Adrenal gland (tissue), 12 donors: ENCODE results near the gene KLF11. TPM values are rescaled to one million over a fixed set of nuclear protein-coding genes. Genes with fewer than 3 reads are reported as not detected.
A peak's percentile ranks its signal among the peaks of the same experiment; 100 is the strongest.

ENCODE experiments used
- DNase-seq, 7 donors: peaks; one replicate each; pipeline ENCODE4 v3.0.0-alpha.2; 2019 to 2020
- H3K27ac ChIP-seq, 5 donors: fragments of 200-600 bp; sonication (generic) in 4 of 5; 1 replicate in 3 of 5; 2 replicates in 2 of 5; pipeline versions ENCODE4 v1.5.1 to v1.8.0; 2016 to 2020; ENCODE audit warnings: mild to moderate bottlenecking in 1 of 5
- H3K27me3 ChIP-seq: fragments of 200-600 bp; 2 replicates; pipeline ENCODE4 v1.8.0; 2021
- H3K36me3 ChIP-seq, 2 donors: fragments of 200-600 bp; replicated peaks in 1 of 2; 1 replicate in 1 of 2; 2 replicates in 1 of 2; pipeline versions ENCODE4 v1.5.1 to v1.8.0; 2018 to 2022
- H3K4me1 ChIP-seq, 2 donors: fragments of 200-600 bp; replicated peaks in 1 of 2; 1 replicate in 1 of 2; 2 replicates in 1 of 2; pipeline versions ENCODE4 v1.5.1 to v1.8.0; 2018 to 2021
- H3K4me3 ChIP-seq, 4 donors: fragments of 200-600 bp; sonication (generic) in 3 of 4; one replicate each; pipeline ENCODE4 v1.5.1; 2016 to 2018
- H3K9me3 ChIP-seq, 3 donors: fragments of 200-600 bp; sonication (generic) in 1 of 3; replicated peaks in 1 of 3; 1 replicate in 2 of 3; 2 replicates in 1 of 3; pipeline versions ENCODE4 v1.5.1 to v1.8.0; 2016 to 2021
- POLR2A ChIP-seq, 2 donors: fragments of 450-650 bp; IDR thresholded peaks; one replicate each; pipeline ENCODE4 v1.6.1; 2017; ENCODE audit warnings: antibody characterized with exemption in 2 of 2, mild to moderate bottlenecking in 2 of 2, moderate library complexity in 1 of 2
- WGBS, 4 donors: extraction: QIAGEN DNeasy Blood & Tissue Kit in 2 of 4; methylation state at CpG; one replicate each; pipeline versions ENCODE4 v1.1.5 to v1.1.7; 2013 to 2017; 5-methylcytosine and 5-hydroxymethylcytosine counted together
- intact Hi-C, 2 donors: fragments of 100-400 bp; cut with DNase I; formaldehyde crosslinking; loops; one replicate each; pipeline versions ENCODE4 v1.14.1 to v1.15.0; 2022 to 2023
- polyA plus RNA-seq, 3 donors: library from polyadenylated mRNA; stranded (reverse); fragments of 200-250 nt in 2 of 3; fragments of 350-450 nt in 1 of 3; fragmentation: Illumina TruSeq in 1 of 3; extraction: RNeasy Lipid Tissue Mini Kit (QIAGEN cat#74804) in 1 of 3; gene quantifications; one replicate each; pipeline ENCODE4 v1.2.3, GENCODE V29; 2013 to 2014
- total RNA-seq, 9 donors: library from RNA; depleted of rRNA in 4 of 9; stranded (reverse); fragments of >200 nt in 4 of 9; fragments of 120-200 nt in 1 of 9; fragmentation: NEBNext Ultra II Directional in 1 of 9; extraction: Animal tissue kit (Norgen Biotek cat#: 25700) in 1 of 9; gene quantifications; one replicate each; pipeline versions ENCODE4 v1.1.0 to v1.2.4, GENCODE V29; 2013 to 2023
- TF ChIP-seq, protein P1 (sequence below), 6 experiments: fragments of 450-650 bp in 4 of 6; fragments of 200-600 bp in 2 of 6; sonication (generic) in 1 of 6; IDR thresholded peaks; 1 replicate in 5 of 6; 2 replicates in 1 of 6; pipeline versions ENCODE4 v1.5.1 to v1.8.0; 2016 to 2021; ENCODE audit warnings: antibody characterized with exemption in 6 of 6, mild to moderate bottlenecking in 2 of 6, moderate library complexity in 1 of 6
- donor health status: healthy with polysubstance abuse.
- donor health status: Bipolar disorder and iron deficiency.
- donor health status: DM: yes; HTN: yes; CAD: no.
- donor health status: DM: no; HTN: no; CAD: no.
- donor health status: DM: no; HTN: no; CAD: no.
- donor health status: DM: yes; HTN: yes; CAD: no.

The KLF11 gene
- total and polyA plus RNA-seq, 12 donors, result 6.8 to 75.7 (median 26.1) TPM

DNA sequence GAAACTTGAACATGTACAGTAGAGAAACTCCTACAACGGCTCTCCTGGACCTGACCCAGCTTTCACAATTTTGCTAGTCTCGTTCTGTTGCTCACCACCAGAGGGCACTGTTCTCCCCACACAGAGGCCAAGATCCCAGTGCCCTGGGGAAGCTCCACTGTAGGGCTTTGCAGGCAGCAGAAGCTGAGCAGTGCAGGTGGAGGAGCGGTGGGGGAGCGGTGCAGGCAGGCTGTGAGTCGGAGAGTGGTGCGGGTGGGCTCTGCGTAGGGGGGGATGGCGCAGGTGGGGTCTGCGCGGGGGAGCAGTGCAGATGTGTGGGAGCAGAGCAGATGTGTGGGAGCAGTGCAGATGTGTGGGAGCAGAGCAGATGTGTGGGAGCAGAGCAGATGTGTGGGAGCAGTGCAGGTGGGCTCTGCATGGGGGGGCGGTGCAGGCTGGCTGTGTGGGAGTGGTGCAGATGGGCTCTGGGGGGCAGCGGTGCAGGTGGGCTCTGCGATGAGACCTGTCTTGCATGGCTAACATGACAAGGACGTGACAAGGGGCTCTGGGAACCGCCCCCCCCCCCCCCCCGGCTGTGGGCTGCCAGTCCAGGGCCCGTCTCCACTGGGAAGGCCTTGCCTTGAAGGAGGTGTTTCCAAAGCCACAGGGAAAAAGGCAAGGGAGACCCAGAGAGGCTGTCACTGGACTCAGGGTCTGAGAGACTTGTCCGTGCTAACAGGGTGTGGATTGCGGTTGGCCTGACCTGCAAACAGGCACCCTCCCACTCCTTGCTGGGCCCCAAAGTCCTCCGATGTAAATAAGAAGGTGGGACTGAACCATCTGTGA is 29.5 kb downstream of the KLF11 start:
- intact Hi-C loops, result loop anchor here (5.0 kb wide), 1 partner anchor 359 kb away; no protein-coding TSS in a partner anchor
- Histone ChIP-seq H3K36me3 (no peaks in the 10 kb centered on the region), H3K27ac (no peak overlapping the region), H3K27me3 (no peaks in the 10 kb centered on the region), H3K4me1 (no peaks in the 10 kb centered on the region), H3K9me3 (no peaks in the 10 kb centered on the region), H3K4me3 (no peak overlapping the region)
- TF ChIP-seq, protein P1, sequence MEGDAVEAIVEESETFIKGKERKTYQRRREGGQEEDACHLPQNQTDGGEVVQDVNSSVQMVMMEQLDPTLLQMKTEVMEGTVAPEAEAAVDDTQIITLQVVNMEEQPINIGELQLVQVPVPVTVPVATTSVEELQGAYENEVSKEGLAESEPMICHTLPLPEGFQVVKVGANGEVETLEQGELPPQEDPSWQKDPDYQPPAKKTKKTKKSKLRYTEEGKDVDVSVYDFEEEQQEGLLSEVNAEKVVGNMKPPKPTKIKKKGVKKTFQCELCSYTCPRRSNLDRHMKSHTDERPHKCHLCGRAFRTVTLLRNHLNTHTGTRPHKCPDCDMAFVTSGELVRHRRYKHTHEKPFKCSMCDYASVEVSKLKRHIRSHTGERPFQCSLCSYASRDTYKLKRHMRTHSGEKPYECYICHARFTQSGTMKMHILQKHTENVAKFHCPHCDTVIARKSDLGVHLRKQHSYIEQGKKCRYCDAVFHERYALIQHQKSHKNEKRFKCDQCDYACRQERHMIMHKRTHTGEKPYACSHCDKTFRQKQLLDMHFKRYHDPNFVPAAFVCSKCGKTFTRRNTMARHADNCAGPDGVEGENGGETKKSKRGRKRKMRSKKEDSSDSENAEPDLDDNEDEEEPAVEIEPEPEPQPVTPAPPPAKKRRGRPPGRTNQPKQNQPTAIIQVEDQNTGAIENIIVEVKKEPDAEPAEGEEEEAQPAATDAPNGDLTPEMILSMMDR (IDR thresholded peaks at IDR 0.05), result peak; percentile 80 to 93 (median 88)
- TF ChIP-seq POLR2A (IDR thresholded peaks at IDR 0.05), result no peak
- 26 to 35% (median 32%) methylated on average over 16 to 20 of the region's 20 CpGs for WGBS, 4 donors
- peak; percentile 81 to 94 (median 88) for DNase-seq

DNA sequence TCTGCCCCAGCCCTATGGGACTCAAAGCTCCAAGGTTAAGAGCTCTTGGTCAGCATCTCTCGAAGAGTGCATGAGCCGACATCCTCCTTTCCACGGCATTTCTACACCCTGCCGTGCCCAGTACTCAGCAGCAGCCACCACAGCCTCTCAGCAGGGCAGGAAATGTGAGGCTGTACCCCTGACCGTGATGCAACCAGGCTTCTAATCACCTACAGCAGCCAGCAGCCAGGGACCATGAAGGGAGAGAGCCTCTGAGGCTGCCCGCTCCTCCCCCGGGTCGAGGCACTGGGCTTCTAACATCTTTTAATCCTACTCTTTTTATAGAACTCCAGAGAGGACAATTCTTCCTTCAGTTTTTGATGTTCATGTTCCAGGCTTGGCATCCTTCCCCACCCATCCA is 30.4 kb downstream of the KLF11 start:
- Histone ChIP-seq H3K4me1 (peaks cover 0 to 2% of the 10 kb centered on the region in 2 donors), H3K27me3 (no peaks in the 10 kb centered on the region), H3K36me3 (no peaks in the 10 kb centered on the region), H3K4me3 (no peak overlapping the region), H3K9me3 (no peaks in the 10 kb centered on the region), H3K27ac (no peak overlapping the region)
- no peak for TF ChIP-seq POLR2A (IDR thresholded peaks at IDR 0.05)
- TF ChIP-seq, protein P1 (IDR thresholded peaks at IDR 0.05), result no peak
- intact Hi-C loops, result loop anchor here (5.0 kb wide), 1 partner anchor 359 kb away; no protein-coding TSS in a partner anchor
- 71 to 89% (median 78%) methylated on average over 8 of the region's 8 CpGs for WGBS, 4 donors
- no peak for DNase-seq

DNA sequence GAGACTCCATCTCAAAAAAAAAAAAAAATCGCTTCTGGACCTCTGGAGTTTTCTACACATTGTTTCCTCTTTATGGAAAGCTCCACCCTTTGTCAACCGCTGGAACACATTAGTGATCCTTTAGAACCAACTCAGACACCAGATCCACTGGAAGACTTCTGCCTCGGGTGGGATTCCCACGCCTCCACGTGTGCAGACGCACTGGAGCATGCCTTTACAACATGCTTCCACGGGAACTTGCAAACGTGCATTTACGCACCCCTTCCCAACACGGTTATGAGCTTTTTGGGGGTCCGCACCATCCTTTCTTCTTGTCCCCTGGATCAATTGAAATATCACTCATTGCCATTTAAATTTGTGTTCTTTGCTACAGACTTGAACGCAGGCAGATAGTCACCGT is 31.8 kb downstream of the KLF11 start:
- H3K27ac ChIP-seq, result no peak overlapping the region
- 78 to 89% (median 83%) methylated on average over 13 of the region's 13 CpGs for WGBS, 4 donors
- intact Hi-C loops, result no loop called here
- no peak for DNase-seq
- TF ChIP-seq POLR2A (IDR thresholded peaks at IDR 0.05), result no peak
- TF ChIP-seq, protein P1 (IDR thresholded peaks at IDR 0.05), result no peak
- no peaks in the 10 kb centered on the region for H3K36me3 ChIP-seq
- H3K4me3 ChIP-seq, result no peak overlapping the region
- H3K27me3 ChIP-seq, result peaks cover 7% of the 10 kb centered on the region
- peaks cover 0 to 9% of the 10 kb centered on the region in 2 donors for H3K4me1 ChIP-seq
- no peaks in the 10 kb centered on the region for H3K9me3 ChIP-seq

DNA sequence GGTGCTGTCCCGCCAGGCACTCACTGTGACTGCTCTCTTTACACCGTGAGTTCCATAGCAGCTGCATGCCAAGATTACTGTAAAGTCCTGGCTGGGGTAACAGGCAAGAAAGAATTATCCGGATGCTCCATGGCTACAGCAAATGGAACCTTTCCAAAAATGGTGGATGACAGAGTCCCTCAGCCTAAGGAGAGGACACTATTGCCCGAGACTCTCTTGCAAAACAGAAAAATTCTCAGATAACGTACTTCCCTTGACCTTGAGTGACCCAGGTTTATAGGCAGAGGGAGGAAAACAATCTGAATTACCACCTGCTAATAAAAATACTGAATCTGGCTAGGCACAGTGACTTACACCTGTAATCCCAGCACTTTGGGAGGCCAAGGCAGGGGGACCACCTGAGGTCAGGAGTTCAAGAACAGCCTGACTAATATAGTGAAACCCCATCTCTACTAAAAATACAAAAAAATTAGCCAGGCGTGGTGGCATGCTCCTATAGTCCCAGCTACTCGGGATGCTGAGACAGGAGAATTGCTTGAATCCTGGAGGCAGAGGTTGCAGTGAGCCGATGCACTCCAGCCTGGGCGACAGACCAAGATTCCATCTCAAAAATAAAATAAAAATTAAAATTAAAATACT is 32.3 kb downstream of the KLF11 start:
- TF ChIP-seq, protein P1 (IDR thresholded peaks at IDR 0.05), result no peak
- TF ChIP-seq POLR2A (IDR thresholded peaks at IDR 0.05), result no peak
- Histone ChIP-seq H3K36me3 (no peaks in the 10 kb centered on the region), H3K4me1 (peaks cover 0 to 14% of the 10 kb centered on the region in 2 donors), H3K27ac (no peak overlapping the region), H3K4me3 (no peak overlapping the region), H3K27me3 (peaks cover 12% of the 10 kb centered on the region), H3K9me3 (no peaks in the 10 kb centered on the region)
- intact Hi-C loops, result no loop called here
- DNase-seq, result peak in 3 of 7 donors; percentile 41 to 53 (median 44)
- 57 to 65% (median 61%) methylated on average over 9 of the region's 9 CpGs for WGBS, 4 donors
